GM23338 (cell line): Measurements from ENCODE around the gene PROSER2.

ENCODE experiments used
- CREB1 ChIP-seq: fragments of 250-450 bp; sonication (Bioruptor Pico); IDR thresholded peaks from 2 replicates; pipeline ENCODE4 v1.5.0; 2020; ENCODE audit warnings: low read depth, mild to moderate bottlenecking, moderate library complexity
- CTCF ChIP-seq, 2 experiments: fragments of 200-600 bp in 1 of 2; sonication (generic) in 1 of 2; conservative IDR thresholded peaks; 2 replicates each; pipeline versions ENCODE4 v1.5.1 to v1.6.1; 2016 to 2017; ENCODE audit warnings: antibody characterized with exemption in 2 of 2, low read depth in 2 of 2, mild to moderate bottlenecking in 2 of 2, moderate library complexity in 1 of 2
- ETS1 ChIP-seq: IDR thresholded peaks from 2 replicates; pipeline ENCODE4 v1.6.1; 2016; ENCODE audit warnings: antibody characterized with exemption
- EZH2 ChIP-seq: fragments of 200-600 bp; sonication (generic); IDR thresholded peaks from one replicate; pipeline ENCODE4 v1.8.0; 2017; ENCODE audit warnings: antibody characterized with exemption, mild to moderate bottlenecking, low read depth; ENCODE audit not compliant: unreplicated experiment
- EZH2phosphoT487 ChIP-seq: fragments of 200-600 bp; sonication (generic); IDR thresholded peaks from one replicate; pipeline ENCODE4 v1.8.1; 2018; ENCODE audit warnings: antibody characterized with exemption; ENCODE audit not compliant: unreplicated experiment
- JUNB ChIP-seq: IDR thresholded peaks from one replicate; pipeline ENCODE4 v1.6.1; 2016; ENCODE audit warnings: antibody characterized with exemption; ENCODE audit not compliant: unreplicated experiment
- POLR2AphosphoS5 ChIP-seq: IDR thresholded peaks from 2 replicates; pipeline ENCODE4 v1.6.1; 2016; ENCODE audit warnings: antibody characterized with exemption, low read depth
- REST ChIP-seq: IDR thresholded peaks from one replicate; pipeline ENCODE4 v1.6.1; 2018; ENCODE audit warnings: antibody characterized with exemption; ENCODE audit not compliant: unreplicated experiment
- STAT1 ChIP-seq: IDR thresholded peaks from one replicate; pipeline ENCODE4 v1.6.1; 2016; ENCODE audit warnings: antibody characterized with exemption; ENCODE audit not compliant: unreplicated experiment

- TF ChIP-seq CTCF (conservative IDR thresholded peaks at IDR 0.05; ENCODE audit: low read depth in 2 of 2), result no peak
- TF ChIP-seq EZH2phosphoT487, result no peak
- no peak for TF ChIP-seq EZH2
- no peak for TF ChIP-seq CREB1 (CRISPR knock-in tag)
- TF ChIP-seq REST, result no peak
- TF ChIP-seq JUNB, result no peak
- no peak for TF ChIP-seq ETS1
- no peak for TF ChIP-seq POLR2AphosphoS5
- no peak for TF ChIP-seq STAT1
These were observed 4.1 kb upstream of the PROSER2 start for GRCh38 chr10:11819027-11819426.
